ENCODE measurements around the gene CUEDC1. TPM values are rescaled to one million over a fixed set of nuclear protein-coding genes. Genes with fewer than 3 reads are reported as not detected.

Gene CUEDC1
- total and polyA plus RNA-seq, 9 of the 15 experiments (the other 6 are each of a cell fraction or from before 2014, with no cell fraction given), result 0.20 to 4.1 (median 1.6) TPM; not detected in 1

DNA sequence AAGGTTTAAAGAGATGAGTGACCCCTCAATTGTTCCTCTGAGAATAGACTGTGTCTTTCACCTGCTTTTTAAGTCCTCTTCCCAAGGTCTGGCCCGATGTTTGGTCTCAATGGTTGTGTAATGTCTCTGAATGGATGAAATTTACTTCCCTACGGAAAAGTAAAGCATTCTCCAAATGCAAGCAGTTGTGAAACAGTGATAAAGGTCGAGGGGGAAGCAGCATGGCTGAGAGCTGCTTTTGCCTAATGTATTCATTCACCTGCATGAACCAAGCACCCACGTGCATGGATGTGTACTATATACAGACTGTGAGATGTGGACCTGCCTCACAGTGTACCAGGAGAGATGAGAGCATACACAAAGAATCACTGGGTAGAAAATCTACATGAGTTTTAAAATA, 116.8 kb downstream of the CUEDC1 start:
- no peak for FAIRE-seq
- intact Hi-C loops (cut with micrococcal nuclease) (no loop called here), in situ Hi-C loops (cut with MboI) (no loop called here)
- Histone ChIP-seq H3K27ac (ENCODE audit: extremely low read depth, low read depth, low read length) (no peak overlapping the region), H3K9ac (ENCODE audit: insufficient read depth in 1 of 2, low read depth in 2 of 2, low read length in 2 of 2) (no peak overlapping the region), H3K79me2 (ENCODE audit: control insufficient read depth, insufficient read depth, low read length) (peaks cover 7% of the 10 kb centered on the region; the same call in 2 of the 3 replicates), H3K9me1 (ENCODE audit: control insufficient read depth, insufficient read depth, low read length) (no peaks in the 10 kb centered on the region), H3K4me2 (ENCODE audit: insufficient read depth, low read length) (no peak overlapping the region), H3K27me3 (ENCODE audit: control insufficient read depth in 2 of 2, insufficient read depth in 2 of 2, low read length in 2 of 2) (no peaks in the 10 kb centered on the region), H3K4me1 (replicated peaks in 1 of 2; ENCODE audit: control insufficient read depth in 2 of 2, insufficient read depth in 2 of 2, low read length in 2 of 2) (no peaks in the 10 kb centered on the region), H3K36me3 (ENCODE audit: control insufficient read depth, insufficient read depth, low read length) (peaks cover 43% of the 10 kb centered on the region), H3K4me3 (no peak overlapping the region), H2AFZ (ENCODE audit: low read depth, low read length) (no peak overlapping the region), H3K9me3 (replicated peaks; ENCODE audit: control insufficient read depth, insufficient read depth, low read depth, low read length) (no peaks in the 10 kb centered on the region), H4K20me1 (replicated peaks; ENCODE audit: control insufficient read depth, insufficient read depth, low read length) (0 out of 2 replicates have a peak, but pooled peaks cover 6% of the 10 kb centered on the region)
- 61% methylated on average over 4 of the region's 4 CpGs for WGBS (ENCODE audit: insufficient coverage, low coverage, missing lambda C conversion rate)
- POLR2A ChIA-PET, result interaction anchor here (1.9 kb wide), 1 partner anchor 11 kb away, joined by 6 read pairs; the partner anchor contains the start of gene MRPS23
- CTCF ChIA-PET (ENCODE audit: low intra/inter-chr PET ratio), result no interaction called here
- no peak for ATAC-seq
- BruUV-seq (replicated peaks), result no TSS peak
- no peak for DNase-seq (ENCODE audit: extremely low read depth in 1 of 4, low spot score in 3 of 4)
- TF ChIP-seq ETV5 (CRISPR knock-in tag; IDR thresholded peaks at IDR 0.05; ENCODE audit: low read depth) (no peak), CREM (IDR thresholded peaks at IDR 0.05; ENCODE audit: low read depth) (no peak)

DNA sequence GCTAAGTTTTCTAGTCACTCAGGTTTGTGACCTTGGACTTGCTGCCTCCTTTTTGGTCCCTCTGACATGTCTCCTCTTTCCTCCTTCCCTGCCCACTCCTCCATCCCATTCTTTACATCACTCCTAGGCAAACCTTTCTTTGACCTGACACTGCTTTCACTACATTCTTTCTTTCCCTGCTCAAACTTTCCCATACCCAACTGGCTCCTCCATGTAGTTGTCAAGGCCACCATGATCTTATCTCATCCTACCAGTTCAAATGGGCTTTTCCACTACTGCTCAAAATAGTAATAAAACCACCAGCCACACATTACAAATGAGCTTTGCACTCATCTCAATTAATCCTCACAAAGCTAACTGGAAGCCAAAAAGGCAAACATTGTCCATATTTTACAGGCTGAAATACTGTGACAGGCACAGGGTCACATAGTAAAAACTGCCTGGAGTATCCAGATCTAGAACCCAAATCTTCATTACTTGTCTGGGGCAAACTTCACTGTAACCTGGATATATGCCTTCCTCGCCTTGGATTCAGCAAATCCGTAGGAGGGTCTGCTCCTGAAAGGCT, 119.8 kb downstream of the CUEDC1 start:
- ChIA-PET CTCF (ENCODE audit: low intra/inter-chr PET ratio) (interaction anchor here (0.6 kb wide), 1 partner anchor 97 kb away, joined by 3 read pairs; no protein-coding TSS in a partner anchor), POLR2A (no interaction called here)
- Histone ChIP-seq H3K4me2 (ENCODE audit: insufficient read depth, low read length) (no peak overlapping the region), H3K9me1 (ENCODE audit: control insufficient read depth, insufficient read depth, low read length) (peaks cover 3% of the 10 kb centered on the region), H3K9ac (ENCODE audit: insufficient read depth in 1 of 2, low read depth in 2 of 2, low read length in 2 of 2) (no peak overlapping the region), H3K36me3 (ENCODE audit: control insufficient read depth, insufficient read depth, low read length) (peaks cover 22% of the 10 kb centered on the region), H3K4me1 (replicated peaks in 1 of 2; ENCODE audit: control insufficient read depth in 2 of 2, insufficient read depth in 2 of 2, low read length in 2 of 2) (0 out of 5 replicates have a peak, but pooled peaks cover 0 to 3% of the 10 kb centered on the region in 2 experiments), H3K79me2 (ENCODE audit: control insufficient read depth, insufficient read depth, low read length) (no peaks in the 10 kb centered on the region), H4K20me1 (replicated peaks; ENCODE audit: control insufficient read depth, insufficient read depth, low read length) (0 out of 2 replicates have a peak, but pooled peaks cover 3% of the 10 kb centered on the region), H3K4me3 (no peak overlapping the region), H3K9me3 (replicated peaks; ENCODE audit: control insufficient read depth, insufficient read depth, low read depth, low read length) (no peaks in the 10 kb centered on the region), H2AFZ (ENCODE audit: low read depth, low read length) (no peak overlapping the region), H3K27me3 (ENCODE audit: control insufficient read depth in 2 of 2, insufficient read depth in 2 of 2, low read length in 2 of 2) (no peaks in the 10 kb centered on the region), H3K27ac (ENCODE audit: extremely low read depth, low read depth, low read length) (no peak overlapping the region)
- ATAC-seq (no peak), DNase-seq (ENCODE audit: extremely low read depth in 1 of 4, low spot score in 3 of 4) (no peak), FAIRE-seq (no peak)
- in situ Hi-C loops (cut with MboI) (no loop called here), intact Hi-C loops (cut with micrococcal nuclease) (no loop called here)
- WGBS (ENCODE audit: insufficient coverage, low coverage, missing lambda C conversion rate), result 48% methylated on average over 2 of the region's 2 CpGs
- BruUV-seq (replicated peaks), result no TSS peak
- TF ChIP-seq SREBF1 (IDR thresholded peaks at IDR 0.05; ENCODE audit: borderline replicate concordance, low read depth, low read length) (no peak), MBD2 (IDR thresholded peaks at IDR 0.05; ENCODE audit: borderline replicate concordance, low read depth) (no peak), ZNF165 (CRISPR knock-in tag; IDR thresholded peaks at IDR 0.05; ENCODE audit: borderline replicate concordance) (no peak), ZBTB1 (CRISPR knock-in tag; IDR thresholded peaks at IDR 0.05; ENCODE audit: borderline replicate concordance, low read depth) (no peak), ZNF717 (CRISPR knock-in tag; IDR thresholded peaks at IDR 0.05) (no peak)
- TF ChIP-seq, protein P1, sequence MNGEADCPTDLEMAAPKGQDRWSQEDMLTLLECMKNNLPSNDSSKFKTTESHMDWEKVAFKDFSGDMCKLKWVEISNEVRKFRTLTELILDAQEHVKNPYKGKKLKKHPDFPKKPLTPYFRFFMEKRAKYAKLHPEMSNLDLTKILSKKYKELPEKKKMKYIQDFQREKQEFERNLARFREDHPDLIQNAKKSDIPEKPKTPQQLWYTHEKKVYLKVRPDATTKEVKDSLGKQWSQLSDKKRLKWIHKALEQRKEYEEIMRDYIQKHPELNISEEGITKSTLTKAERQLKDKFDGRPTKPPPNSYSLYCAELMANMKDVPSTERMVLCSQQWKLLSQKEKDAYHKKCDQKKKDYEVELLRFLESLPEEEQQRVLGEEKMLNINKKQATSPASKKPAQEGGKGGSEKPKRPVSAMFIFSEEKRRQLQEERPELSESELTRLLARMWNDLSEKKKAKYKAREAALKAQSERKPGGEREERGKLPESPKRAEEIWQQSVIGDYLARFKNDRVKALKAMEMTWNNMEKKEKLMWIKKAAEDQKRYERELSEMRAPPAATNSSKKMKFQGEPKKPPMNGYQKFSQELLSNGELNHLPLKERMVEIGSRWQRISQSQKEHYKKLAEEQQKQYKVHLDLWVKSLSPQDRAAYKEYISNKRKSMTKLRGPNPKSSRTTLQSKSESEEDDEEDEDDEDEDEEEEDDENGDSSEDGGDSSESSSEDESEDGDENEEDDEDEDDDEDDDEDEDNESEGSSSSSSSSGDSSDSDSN (IDR thresholded peaks at IDR 0.05; ENCODE audit: borderline replicate concordance in 1 of 2, low read depth in 2 of 2, low read length in 2 of 2), result no peak
- TF ChIP-seq, protein P2, sequence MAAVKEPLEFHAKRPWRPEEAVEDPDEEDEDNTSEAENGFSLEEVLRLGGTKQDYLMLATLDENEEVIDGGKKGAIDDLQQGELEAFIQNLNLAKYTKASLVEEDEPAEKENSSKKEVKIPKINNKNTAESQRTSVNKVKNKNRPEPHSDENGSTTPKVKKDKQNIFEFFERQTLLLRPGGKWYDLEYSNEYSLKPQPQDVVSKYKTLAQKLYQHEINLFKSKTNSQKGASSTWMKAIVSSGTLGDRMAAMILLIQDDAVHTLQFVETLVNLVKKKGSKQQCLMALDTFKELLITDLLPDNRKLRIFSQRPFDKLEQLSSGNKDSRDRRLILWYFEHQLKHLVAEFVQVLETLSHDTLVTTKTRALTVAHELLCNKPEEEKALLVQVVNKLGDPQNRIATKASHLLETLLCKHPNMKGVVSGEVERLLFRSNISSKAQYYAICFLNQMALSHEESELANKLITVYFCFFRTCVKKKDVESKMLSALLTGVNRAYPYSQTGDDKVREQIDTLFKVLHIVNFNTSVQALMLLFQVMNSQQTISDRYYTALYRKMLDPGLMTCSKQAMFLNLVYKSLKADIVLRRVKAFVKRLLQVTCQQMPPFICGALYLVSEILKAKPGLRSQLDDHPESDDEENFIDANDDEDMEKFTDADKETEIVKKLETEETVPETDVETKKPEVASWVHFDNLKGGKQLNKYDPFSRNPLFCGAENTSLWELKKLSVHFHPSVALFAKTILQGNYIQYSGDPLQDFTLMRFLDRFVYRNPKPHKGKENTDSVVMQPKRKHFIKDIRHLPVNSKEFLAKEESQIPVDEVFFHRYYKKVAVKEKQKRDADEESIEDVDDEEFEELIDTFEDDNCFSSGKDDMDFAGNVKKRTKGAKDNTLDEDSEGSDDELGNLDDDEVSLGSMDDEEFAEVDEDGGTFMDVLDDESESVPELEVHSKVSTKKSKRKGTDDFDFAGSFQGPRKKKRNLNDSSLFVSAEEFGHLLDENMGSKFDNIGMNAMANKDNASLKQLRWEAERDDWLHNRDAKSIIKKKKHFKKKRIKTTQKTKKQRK (IDR thresholded peaks at IDR 0.05; ENCODE audit: borderline replicate concordance, low read depth, low read length), result no peak
